NCI-H2107 treated with DMSO at 0.1 percent for 48 hours (cell line): ENCODE data around the gene PLEKHG7.

Experiments
- DNase-seq: peaks from one replicate; lab custom pipeline; 2025; ENCODE audit not compliant: unreplicated experiment; lab: John Stamatoyannopoulos, UW

PLEKHG7 gene

GRCh38 chr12:92707926-92708325 is 5.1 kb downstream of the PLEKHG7 start:
- DNase-seq: no peak

DNA sequence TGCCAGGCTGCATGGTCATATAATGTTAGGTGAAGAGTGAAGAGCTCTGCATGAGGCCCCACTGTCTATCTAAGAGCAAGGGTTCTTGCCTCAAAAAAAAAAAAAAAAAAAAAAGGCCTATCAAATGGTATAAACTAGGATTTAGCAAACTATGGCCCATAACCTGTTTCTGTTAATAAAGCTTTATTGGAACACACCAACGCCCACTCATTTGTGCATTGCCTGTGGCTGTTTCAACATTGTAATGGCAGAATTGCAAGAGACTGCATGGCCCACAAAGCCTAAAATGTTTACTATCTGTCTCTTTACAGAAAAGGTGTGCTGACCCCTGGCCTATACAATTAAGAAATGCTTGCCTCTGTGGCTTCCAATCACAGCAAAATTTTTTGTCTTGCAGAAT is 12.8 kb downstream of the PLEKHG7 start:
- no peak for DNase-seq

DNA sequence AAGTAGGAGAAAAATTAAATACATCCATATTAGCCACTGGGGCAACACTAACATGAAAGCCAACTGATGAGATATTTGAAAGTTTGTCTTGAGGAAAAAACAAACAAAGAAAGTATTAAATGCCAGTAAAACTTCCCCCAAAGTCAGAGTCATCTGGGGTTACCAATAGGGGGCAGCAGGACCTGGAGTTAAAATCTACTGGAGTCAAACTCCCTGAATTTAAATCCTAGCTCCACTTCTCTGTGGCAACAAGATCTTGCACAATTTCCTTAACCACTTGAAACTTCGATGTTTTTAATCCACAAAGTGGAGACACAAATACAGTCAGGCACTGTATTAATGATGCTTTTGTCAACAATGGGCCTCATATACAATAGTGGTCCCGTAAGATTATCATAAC is 14.4 kb downstream of the PLEKHG7 start:
- no peak for DNase-seq

- DNase-seq: no peak
Observed at GRCh38 chr12:92718483-92718990, 15.7 kb downstream of the PLEKHG7 start.

DNA sequence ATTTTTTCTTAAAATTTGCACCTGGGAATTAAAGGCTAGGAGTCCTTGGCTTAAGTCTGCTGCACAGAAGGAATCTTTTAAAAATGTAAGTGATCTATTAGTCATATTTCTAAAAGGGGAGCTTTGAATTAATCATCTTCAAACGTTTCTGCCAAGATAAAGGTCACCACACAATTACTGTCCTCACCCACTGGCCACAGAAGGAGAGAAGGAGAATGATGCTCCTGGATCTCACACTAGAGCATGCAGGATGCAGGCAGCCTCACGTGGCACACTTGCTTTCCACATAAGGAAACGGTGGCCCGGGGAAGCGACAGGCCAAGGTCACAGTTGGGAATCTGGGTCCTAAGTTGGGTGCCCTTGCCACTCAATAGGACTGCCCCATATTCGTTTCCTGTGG is 16.9 kb downstream of the PLEKHG7 start:
- DNase-seq: no peak

DNA sequence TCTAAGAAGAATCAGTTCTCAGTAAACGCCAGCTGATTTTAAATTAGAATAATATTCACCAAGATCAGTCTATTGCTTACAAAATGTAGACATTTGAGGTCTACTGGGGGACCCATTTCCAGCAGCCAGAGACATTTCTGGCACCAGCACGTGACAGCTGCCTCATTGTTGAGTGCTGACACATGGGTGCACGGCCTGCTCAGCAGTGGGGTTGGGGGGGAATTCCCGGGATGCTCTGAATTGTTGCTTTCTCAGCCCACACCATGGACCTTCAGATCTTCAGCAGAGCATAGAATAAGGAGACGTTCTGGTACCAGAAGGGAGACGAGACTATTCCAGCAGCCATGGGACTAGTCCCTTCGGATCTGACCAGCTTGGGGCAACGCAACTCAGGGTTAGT is 18.3 kb downstream of the PLEKHG7 start:
- DNase-seq: no peak

DNA sequence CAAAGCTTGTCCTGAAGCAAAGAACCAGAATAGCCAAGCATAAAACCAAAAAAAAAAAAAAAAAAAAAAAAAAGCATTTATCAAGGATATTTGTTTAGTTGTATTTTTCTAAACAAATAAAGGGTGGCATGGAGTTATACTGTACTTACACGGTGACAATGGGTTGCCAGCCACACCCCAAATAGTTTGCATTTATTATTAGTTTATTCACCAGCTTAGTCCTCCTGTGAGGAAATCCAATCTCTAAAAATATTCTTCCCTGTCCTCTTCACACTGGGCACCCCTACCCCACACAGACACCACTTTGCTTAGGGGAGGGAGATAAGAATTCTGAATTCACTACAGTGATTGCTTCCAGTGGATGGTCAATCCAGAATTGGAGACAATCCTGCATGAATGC is 18.9 kb downstream of the PLEKHG7 start:
- DNase-seq: no peak

DNA sequence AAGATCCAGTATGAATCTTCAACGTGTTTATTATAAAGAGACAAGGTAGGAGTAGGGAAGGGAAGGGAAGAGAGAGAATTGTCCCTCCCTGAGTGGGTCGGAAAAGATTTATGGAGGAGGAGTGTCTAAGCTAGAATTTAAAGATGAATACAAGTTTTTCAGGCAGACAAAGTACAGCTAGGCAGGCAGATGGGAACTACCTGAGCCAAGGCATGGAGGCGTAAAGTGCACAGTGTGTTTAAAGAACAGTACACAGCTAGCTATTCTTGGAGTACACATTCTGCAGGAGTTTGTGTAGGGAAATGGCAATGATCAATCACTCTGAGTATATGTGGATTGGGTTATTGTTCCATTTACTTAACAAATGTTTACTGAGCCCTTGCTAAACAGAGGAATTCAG is 20.1 kb downstream of the PLEKHG7 start:
- DNase-seq: no peak

GRCh38 chr12:92726850-92727249 is 24.1 kb downstream of the PLEKHG7 start:
- DNase-seq: no peak

DNA sequence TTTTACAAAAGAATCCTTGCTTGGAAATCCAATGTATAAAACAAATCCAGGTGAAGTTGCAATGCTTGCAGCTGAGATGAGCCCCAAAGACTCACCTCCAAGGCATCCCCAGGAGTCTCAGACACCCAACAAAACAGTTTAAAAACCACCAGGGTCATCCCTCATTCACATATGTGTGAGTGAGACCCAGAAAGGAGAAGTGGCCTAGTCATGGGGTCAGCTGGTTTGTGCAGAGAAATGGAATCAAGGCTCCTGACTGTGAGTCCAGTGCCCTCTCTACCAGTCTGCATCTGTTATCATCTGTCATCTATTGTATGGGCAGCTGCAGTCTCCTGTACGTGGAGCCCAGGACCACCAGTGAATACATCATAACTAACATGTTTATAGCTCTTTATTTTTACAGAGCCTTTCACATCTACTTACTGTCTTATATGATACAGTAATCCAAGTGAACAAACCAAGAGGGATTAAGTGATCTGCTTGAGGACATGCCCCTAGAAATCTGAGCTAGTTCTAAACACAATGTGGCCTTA is 27.1 kb downstream of the PLEKHG7 start:
- DNase-seq: no peak

DNA sequence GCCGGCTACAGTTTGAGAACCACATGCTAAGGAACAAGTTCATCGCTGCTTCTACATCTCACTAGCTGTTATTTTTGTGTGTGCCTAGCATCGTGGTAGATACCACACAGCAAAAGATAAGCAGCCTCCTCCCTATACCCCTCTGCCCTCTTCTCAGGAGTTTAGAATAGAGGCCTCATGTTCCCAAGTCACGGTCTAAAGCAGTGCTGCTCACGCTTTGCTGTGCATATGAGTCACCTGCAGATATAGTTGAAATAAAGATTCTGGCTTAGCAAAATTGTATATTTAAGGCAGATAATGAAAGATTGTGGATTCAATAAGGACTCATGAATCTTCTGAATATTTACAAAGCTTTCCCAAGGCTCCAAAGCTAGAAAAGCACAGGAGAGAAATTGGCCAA is 28.0 kb downstream of the PLEKHG7 start:
- no peak for DNase-seq

DNA sequence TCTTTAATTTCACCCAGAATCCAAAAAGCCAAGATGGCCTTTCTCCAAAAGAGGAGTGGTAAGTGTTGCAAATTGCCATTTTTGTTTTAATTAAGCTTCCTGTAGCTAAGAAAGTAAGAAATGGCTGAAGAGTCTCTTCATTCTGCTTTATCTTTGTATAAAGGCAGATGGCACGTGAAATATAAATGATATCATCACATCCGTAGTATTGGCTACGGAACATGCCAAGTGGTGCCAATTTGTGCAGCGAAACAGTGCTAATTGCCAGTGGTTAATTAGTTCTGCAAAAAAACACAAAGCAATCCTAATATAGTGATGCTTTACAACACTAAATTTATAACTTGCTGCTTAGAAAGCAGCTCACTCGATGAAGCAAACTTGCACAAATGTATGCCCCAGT is 29.4 kb downstream of the PLEKHG7 start:
- no peak for DNase-seq

DNA sequence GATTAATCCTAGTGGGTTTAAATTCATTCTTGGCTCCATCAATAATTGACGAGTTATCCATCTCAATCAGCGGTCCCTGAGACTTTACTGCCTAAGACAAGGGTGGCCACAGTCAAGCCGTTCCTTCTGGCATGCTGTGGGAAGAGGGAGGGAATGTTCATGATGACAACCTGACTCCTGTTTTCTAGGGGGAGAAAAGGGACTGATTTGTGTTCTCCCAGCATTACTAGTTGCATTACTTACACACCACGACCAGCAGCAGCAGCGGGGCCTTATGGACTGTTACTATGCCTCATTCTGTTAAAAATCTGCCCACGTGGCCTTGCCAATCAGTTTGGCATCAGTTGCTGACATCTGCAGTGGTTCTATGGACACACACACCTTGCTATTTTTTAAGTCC is 29.9 kb downstream of the PLEKHG7 start:
- no peak for DNase-seq

DNA sequence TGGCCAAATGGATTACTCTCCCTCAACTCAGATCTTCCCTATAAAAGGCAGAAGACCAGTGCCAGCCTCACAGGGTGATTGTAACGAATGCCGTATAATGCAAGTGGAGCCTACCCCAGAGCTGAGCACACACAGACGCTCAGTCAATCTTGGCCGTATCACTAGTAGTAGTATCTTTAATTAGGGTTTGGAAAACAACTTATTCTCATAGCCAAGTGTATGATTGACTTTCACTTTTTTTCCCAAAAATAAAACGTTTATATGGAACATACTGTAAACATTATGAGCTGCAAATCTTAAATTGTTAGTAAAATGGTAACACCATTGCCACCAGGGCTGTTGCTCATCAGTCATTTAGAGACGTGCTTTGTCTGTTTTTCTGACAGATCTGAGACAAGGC is 30.4 kb downstream of the PLEKHG7 start:
- no peak for DNase-seq

DNA sequence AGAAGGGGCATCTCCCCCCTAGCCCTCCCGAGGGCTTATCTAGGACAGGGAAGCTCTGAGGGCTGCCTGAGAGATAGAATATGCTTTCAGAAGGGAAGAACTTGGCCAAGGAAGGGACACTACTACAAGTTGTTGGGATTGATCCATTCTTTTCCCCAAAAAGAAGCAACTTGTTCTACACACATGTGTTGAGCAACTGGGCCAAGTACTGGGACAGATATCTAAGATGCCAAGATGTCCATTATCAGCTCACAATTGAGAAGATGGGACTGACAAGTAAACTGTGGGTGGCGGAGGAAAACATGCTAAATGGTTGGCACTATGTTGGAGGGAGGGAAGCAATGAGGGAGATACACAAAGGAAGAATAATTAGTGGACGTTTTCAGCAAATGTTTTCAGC is 30.9 kb downstream of the PLEKHG7 start:
- DNase-seq: no peak

- DNase-seq: peak; percentile 97
Observed at GRCh38 chr12:92735131-92735721, 32.4 kb downstream of the PLEKHG7 start.

DNA sequence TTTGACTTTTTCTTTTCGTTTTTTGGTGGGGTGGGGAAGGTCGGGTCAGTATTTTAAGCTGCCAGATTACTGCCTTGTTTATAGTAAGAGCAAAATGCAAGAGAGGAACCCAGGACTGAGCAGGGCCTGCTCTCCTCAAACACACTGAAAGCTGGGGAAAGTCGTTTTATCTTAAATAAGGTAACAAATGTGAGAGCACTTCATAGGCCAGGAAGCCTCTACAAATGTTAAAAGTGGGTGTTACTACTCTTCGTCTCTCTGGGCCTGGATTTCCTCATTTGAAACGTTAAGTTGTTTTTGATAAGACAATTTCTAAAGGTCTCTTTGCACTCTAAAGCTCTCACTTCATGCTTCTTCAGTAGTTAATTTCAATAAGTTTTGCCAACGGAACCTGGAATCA is 33.8 kb downstream of the PLEKHG7 start:
- no peak for DNase-seq

DNA sequence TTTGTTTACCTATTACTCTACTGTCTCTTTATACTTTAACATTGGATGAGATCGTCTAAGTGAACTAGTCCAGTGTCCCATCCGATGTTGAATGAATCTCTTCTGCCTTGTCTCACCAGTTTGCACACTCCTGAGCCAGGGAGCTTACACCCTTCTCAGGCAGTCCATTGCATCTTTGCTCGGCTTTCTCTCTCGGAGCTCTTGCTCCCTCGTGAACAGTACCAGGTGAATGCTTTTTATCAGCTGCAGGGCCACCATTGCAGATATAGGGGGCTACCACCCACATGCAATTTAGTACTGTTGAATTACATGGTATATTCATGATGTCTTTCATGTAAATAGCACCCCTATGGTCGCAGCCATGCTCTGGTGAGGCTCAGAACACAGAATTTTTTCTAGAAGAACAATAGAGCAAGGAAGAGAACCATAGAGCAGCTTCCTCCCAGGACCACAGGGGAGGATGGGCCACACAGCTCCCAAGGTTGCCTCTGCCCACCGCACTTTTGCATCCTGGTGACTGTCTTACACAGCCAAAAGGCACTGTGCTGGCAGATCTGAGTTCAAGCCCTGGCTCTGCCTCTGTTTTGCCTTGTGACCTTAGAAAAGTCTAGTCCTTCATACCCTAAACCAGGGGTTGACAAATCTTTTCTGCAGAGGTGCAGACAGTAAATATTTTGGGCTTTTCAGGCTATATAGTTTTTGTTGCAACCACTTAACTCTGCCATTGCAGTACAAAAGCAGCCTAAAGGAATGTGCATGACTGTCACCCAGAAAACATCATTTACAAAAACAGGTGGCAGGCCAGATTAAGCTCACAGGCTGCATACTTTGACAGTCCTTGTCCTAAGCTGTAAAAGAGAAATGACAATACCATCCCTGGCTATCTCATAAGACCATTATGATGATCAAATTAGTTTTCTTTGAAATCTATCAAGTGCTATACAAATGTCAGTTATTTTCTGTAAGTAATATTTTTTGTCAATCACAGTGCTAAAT is 35.4 kb downstream of the PLEKHG7 start:
- DNase-seq: no peak

GRCh38 chr12:92739113-92739512 is 36.3 kb downstream of the PLEKHG7 start:
- DNase-seq: no peak

- DNase-seq: no peak
Observed at GRCh38 chr12:92740411-92740810, 37.6 kb downstream of the PLEKHG7 start.

- no peak for DNase-seq
Observed at GRCh38 chr12:92743026-92743425, 40.2 kb downstream of the PLEKHG7 start.
